Progenitor cell of endocrine pancreas (in vitro differentiated cells): ENCODE results near the gene PTMA. TPM values are rescaled to one million over a fixed set of nuclear protein-coding genes. Genes with fewer than 3 reads are reported as not detected.

Experiments
- DNase-seq: peaks from one replicate; pipeline ENCODE4 v3.0.0; 2021; ENCODE audit warnings: low spot score; ENCODE audit not compliant: unreplicated experiment
- H3K27ac Mint-ChIP-seq: 2 replicates; pipeline ENCODE4 v1.8.0; 2021; ENCODE audit warnings: mild to moderate bottlenecking, moderate library complexity, mixed read lengths
- H3K27me3 Mint-ChIP-seq: 2 replicates; pipeline ENCODE4 v1.8.0; 2021; ENCODE audit warnings: mixed read lengths
- H3K36me3 Mint-ChIP-seq: 2 replicates; pipeline ENCODE4 v1.8.0; 2022; ENCODE audit warnings: mixed read lengths; ENCODE audit not compliant: insufficient read depth
- H3K4me1 Mint-ChIP-seq: 2 replicates; pipeline ENCODE4 v1.8.0; 2021; ENCODE audit warnings: low read depth, mixed read lengths
- H3K4me3 Mint-ChIP-seq: 2 replicates; pipeline ENCODE4 v1.8.0; 2021; ENCODE audit warnings: low read depth, mild to moderate bottlenecking, moderate library complexity, mixed read lengths
- H3K9me3 Mint-ChIP-seq: 2 replicates; pipeline ENCODE4 v1.8.0; 2021; ENCODE audit warnings: low read depth, mixed read lengths
- CTCF ChIP-seq: fragments of 200-600 bp; sonication (generic); IDR thresholded peaks from one replicate; pipeline ENCODE4 v1.5.0; 2021; ENCODE audit warnings: antibody characterized with exemption, mild to moderate bottlenecking; ENCODE audit not compliant: unreplicated experiment
- total RNA-seq: library from RNA; stranded (reverse); gene quantifications from 2 replicates; pipeline ENCODE4 v1.2.1, GENCODE V29; 2021

Gene PTMA
- total RNA-seq, 1 donor from 2014 or later = 1,116 TPM

- no peaks in the 10 kb centered on the region for H3K27me3 Mint-ChIP-seq
- H3K4me3 Mint-ChIP-seq = peak overlapping the region; percentile 78
- H3K4me1 Mint-ChIP-seq = peaks cover 22% of the 10 kb centered on the region
- H3K9me3 Mint-ChIP-seq = no peaks in the 10 kb centered on the region
- H3K27ac Mint-ChIP-seq = peak overlapping the region; percentile 99
- TF ChIP-seq CTCF = peak; percentile 9
- H3K36me3 Mint-ChIP-seq = no peaks in the 10 kb centered on the region
- no peak for DNase-seq
Measured at GRCh38 chr2:231679908-231680284, 28.4 kb upstream of the PTMA start.

- H3K4me1 Mint-ChIP-seq = peaks cover 22% of the 10 kb centered on the region
- no peak for TF ChIP-seq CTCF
Measured at GRCh38 chr2:231680285-231680991, 27.9 kb upstream of the PTMA start.

GRCh38 chr2:231680992-231681852 lies 27.1 kb upstream of the PTMA start:
- H3K4me3 Mint-ChIP-seq = peak overlapping the region; percentile 82
- no peaks in the 10 kb centered on the region for H3K36me3 Mint-ChIP-seq
- peaks cover 22% of the 10 kb centered on the region for H3K4me1 Mint-ChIP-seq
- peak overlapping the region; percentile 99 for H3K27ac Mint-ChIP-seq
- TF ChIP-seq CTCF = no peak
- no peaks in the 10 kb centered on the region for H3K9me3 Mint-ChIP-seq
- H3K27me3 Mint-ChIP-seq = no peaks in the 10 kb centered on the region
- peak; percentile 83 for DNase-seq

More at GRCh38 chr2:231680285-231680991, 27.9 kb upstream of the PTMA start:
- Mint-ChIP-seq H3K27me3 (no peaks in the 10 kb centered on the region), H3K4me3 (peak overlapping the region; percentile 78), H3K9me3 (no peaks in the 10 kb centered on the region), H3K36me3 (no peaks in the 10 kb centered on the region), H3K27ac (peak overlapping the region; percentile 99)
- DNase-seq = peak; percentile 64

- H3K4me3 Mint-ChIP-seq = peak overlapping the region; percentile 49
- H3K27me3 Mint-ChIP-seq = no peaks in the 10 kb centered on the region
- DNase-seq = no peak
- H3K9me3 Mint-ChIP-seq = no peaks in the 10 kb centered on the region
- TF ChIP-seq CTCF = no peak
- no peaks in the 10 kb centered on the region for H3K36me3 Mint-ChIP-seq
- H3K27ac Mint-ChIP-seq = peak overlapping the region; percentile 99
- peaks cover 24% of the 10 kb centered on the region for H3K4me1 Mint-ChIP-seq
Measured at GRCh38 chr2:231682603-231683291, 25.6 kb upstream of the PTMA start.
